DMS53 (cell line): ENCODE measurements around the gene ANKRD16.
"Not testable (repeated sequence)": the region's sequence is repeated elsewhere in the genome, so short reads cannot be mapped to it uniquely, and the experiment has no call there.

Experiments
- DNase-seq: peaks from one replicate; lab custom pipeline; 2025; lab: John Stamatoyannopoulos, UW

ANKRD16 gene

GRCh38 chr10:5889624-5890451, at the start of gene ANKRD16, which contains the start of gene FBH1:
Gene ANKRD16, minus strand, starts transcription at chr10:5889893. Its CDS starts 539 bp downstream, at chr10:5889354.
Gene FBH1, plus strand, starts transcription at chr10:5890243. Its CDS starts 103 bp downstream, at chr10:5890346.
- DNase-seq, result peak; percentile 100

- no peak for DNase-seq
These were observed 48.6 kb upstream of the ANKRD16 start for GRCh38 chr10:5938291-5938690.

GRCh38 chr10:5937016-5937415, 47.3 kb upstream of the ANKRD16 start:
- DNase-seq, result no peak

GRCh38 chr10:5935628-5936027, 45.9 kb upstream of the ANKRD16 start:
- no peak for DNase-seq

GRCh38 chr10:5933909-5934546, 44.3 kb upstream of the ANKRD16 start:
- no peak for DNase-seq

- no peak for DNase-seq
These were observed 42.7 kb upstream of the ANKRD16 start for GRCh38 chr10:5932345-5932744.

GRCh38 chr10:5930272-5930671, 40.6 kb upstream of the ANKRD16 start:
- DNase-seq, result no peak

GRCh38 chr10:5929442-5929841, 39.7 kb upstream of the ANKRD16 start:
- DNase-seq, result no peak

- no peak for DNase-seq
These were observed 37.6 kb upstream of the ANKRD16 start for GRCh38 chr10:5927306-5927705.

GRCh38 chr10:5924889-5925288, 35.2 kb upstream of the ANKRD16 start:
- no peak for DNase-seq

GRCh38 chr10:5921746-5922145, 32.1 kb upstream of the ANKRD16 start:
- no peak for DNase-seq

GRCh38 chr10:5919568-5919967, 29.9 kb upstream of the ANKRD16 start:
- no peak for DNase-seq

- no peak for DNase-seq
These were observed 29.1 kb upstream of the ANKRD16 start for GRCh38 chr10:5918763-5919162.

- no peak for DNase-seq
These were observed 27.6 kb upstream of the ANKRD16 start for GRCh38 chr10:5917305-5917704.

GRCh38 chr10:5915451-5915850, 25.8 kb upstream of the ANKRD16 start:
- no peak for DNase-seq

GRCh38 chr10:5913736-5914135, 24.0 kb upstream of the ANKRD16 start:
- no peak for DNase-seq

- no peak for DNase-seq
These were observed 22.0 kb upstream of the ANKRD16 start for GRCh38 chr10:5911670-5912069.

GRCh38 chr10:5910323-5911100, 20.8 kb upstream of the ANKRD16 start:
- DNase-seq, result peak; percentile 24

GRCh38 chr10:5908676-5909075, 19.0 kb upstream of the ANKRD16 start:
- not testable (repeated sequence) for DNase-seq

- no peak for DNase-seq
These were observed 17.0 kb upstream of the ANKRD16 start for GRCh38 chr10:5906651-5907050.

- no peak for DNase-seq
These were observed 16.3 kb upstream of the ANKRD16 start for GRCh38 chr10:5905854-5906507.

- no peak for DNase-seq
These were observed 14.5 kb upstream of the ANKRD16 start for GRCh38 chr10:5904227-5904626.
